Measurements from ENCODE around the gene EIF2AK3.

GRCh38 chr2:88638123-88638650 is 10.9 kb upstream of the EIF2AK3 start:
- TF ChIP-seq BACH2 (CRISPR knock-in tag; IDR thresholded peaks at IDR 0.05; ENCODE audit: borderline replicate concordance): no peak
- no peak for TF ChIP-seq CREB5 (CRISPR knock-in tag; IDR thresholded peaks at IDR 0.05; ENCODE audit: low read depth)
- TF ChIP-seq PPARA (CRISPR knock-in tag; IDR thresholded peaks at IDR 0.05; ENCODE audit: borderline replicate concordance): no peak
- no peak for TF ChIP-seq CSDC2 (CRISPR knock-in tag; IDR thresholded peaks at IDR 0.05)
- TF ChIP-seq ZNF70 (CRISPR knock-in tag; IDR thresholded peaks at IDR 0.05): no peak
- TF ChIP-seq ZFP3 (CRISPR knock-in tag; IDR thresholded peaks at IDR 0.05): no peak
